HG03039 (cell line): Measurements from ENCODE around the gene RASA4B.
"Not testable (repeated sequence)": the region's sequence is repeated elsewhere in the genome, so short reads cannot be mapped to it uniquely, and the experiment has no call there.

Source experiments
- ATAC-seq: cut with Tn5 transposase; IDR thresholded peaks from one replicate; pipeline ENCODE4 v1.9.1; 2021; ENCODE audit warnings: mild to moderate bottlenecking, moderate library complexity; ENCODE audit not compliant: unreplicated experiment

Gene RASA4B

DNA sequence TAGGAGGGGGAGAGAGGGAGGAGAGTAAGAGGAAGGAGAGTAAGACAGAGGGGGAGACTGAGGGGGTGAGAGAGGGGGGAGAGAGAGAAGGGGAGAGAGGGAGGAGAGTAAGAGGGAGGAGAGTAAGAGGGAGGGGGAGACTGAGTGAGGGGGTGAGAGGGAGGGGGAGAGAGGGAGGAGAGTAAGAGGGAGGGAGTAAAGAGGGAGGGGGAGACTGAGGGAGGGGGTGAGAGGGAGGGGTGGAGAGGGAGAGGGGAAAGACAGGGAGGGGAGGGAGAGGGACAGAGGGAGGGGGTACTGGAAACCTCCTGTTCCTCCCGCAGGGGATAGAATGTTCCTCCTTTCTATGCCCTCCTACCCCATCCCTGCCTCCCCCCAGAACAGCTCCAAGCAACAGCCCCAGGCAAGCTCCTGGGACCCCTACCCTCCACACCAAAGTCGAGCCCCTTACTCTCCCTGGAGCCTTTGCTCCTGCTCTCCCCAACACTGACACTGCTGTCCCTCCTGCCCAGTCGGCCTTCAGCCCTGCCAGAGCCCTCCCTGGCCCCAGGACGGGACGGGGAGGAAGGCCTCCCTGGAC is 4.8 kb downstream of the RASA4B start:
- ATAC-seq: not testable (repeated sequence)

DNA sequence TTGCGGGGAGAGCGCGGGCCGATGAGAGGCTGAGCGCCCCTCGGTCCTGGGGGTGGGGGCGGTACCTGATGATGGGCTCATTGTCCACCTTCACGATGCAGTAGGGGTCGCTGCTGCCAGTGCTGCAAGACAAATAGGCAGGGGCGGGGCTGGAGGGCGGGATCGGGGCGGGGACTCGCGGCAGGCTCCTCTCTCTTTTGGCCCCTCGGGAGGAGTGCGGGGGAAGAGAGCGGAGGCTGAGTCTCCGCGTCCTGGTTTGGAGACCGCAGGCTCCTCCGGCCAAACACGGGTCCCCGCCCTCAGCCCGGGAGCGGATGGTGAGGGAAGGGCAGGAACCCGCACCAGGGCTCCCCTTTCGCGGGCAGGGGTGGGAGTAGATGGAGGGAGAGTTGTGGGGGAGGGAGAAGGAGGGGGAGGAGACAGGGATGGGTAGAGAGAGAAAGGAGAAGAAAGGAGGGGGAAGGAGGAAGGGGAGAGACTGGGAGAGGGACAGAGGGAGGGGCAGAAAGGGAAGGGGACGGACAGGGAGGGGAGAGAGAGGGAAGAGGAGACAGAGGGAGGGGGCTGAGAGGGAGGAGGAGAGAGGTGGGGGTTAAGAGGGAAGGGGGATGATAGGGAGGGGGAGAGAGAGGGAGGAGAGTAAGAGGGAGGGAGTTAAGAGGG is 5.6 kb downstream of the RASA4B start:
- not testable (repeated sequence) for ATAC-seq

DNA sequence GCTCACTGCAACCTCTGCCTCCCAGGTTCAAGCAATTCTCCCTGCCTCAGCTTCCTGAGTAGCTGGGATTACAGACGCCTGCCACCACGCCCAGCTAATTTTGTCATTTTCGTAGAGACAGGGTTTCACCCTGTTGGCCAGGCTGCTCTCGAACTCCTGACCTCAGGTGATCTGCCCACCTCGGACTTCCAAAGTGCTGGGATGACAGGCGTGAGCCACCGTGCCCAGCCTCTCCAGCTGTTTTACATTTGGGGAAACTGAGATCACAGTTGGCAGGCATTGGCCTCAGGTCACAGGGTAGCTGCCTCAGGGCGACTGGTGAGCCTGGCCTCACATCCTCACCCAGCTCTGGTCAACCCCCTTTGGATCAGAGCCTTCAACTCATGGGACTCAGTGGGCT is 7.0 kb downstream of the RASA4B start:
- not testable (repeated sequence) for ATAC-seq

DNA sequence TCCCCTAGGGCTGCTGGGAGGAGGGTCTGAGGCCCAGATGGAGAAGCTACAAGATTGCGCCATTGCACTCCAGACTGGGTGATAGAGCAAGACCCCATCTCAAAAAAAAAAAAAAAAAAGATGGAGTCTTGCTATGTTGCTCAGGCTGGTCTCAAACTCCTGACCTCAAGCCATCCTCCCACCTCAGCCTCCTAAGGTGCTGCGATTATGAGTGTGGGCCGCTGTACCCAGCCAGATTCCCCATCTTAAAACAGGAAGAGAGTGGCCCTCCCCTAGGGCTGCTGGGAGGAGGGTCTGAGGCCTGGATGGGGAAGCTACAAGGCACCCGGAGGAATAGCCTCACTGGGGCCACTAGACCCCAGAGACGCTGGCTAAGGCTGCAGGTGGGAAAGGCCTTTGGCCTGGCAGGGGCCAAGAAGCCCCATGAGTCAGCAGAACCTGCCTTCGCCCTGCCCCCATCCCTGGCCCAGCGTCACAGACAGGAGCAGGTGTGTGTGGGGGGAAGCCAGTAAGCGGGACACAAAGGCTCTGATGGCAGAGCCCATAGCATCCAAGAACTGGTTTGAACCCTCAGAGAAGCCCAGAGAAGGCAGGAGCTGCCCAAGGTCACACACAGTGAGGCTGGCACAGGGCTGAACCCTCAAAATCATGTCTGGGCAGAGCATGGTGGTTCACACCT is 10.0 kb downstream of the RASA4B start:
- ATAC-seq: not testable (repeated sequence)

DNA sequence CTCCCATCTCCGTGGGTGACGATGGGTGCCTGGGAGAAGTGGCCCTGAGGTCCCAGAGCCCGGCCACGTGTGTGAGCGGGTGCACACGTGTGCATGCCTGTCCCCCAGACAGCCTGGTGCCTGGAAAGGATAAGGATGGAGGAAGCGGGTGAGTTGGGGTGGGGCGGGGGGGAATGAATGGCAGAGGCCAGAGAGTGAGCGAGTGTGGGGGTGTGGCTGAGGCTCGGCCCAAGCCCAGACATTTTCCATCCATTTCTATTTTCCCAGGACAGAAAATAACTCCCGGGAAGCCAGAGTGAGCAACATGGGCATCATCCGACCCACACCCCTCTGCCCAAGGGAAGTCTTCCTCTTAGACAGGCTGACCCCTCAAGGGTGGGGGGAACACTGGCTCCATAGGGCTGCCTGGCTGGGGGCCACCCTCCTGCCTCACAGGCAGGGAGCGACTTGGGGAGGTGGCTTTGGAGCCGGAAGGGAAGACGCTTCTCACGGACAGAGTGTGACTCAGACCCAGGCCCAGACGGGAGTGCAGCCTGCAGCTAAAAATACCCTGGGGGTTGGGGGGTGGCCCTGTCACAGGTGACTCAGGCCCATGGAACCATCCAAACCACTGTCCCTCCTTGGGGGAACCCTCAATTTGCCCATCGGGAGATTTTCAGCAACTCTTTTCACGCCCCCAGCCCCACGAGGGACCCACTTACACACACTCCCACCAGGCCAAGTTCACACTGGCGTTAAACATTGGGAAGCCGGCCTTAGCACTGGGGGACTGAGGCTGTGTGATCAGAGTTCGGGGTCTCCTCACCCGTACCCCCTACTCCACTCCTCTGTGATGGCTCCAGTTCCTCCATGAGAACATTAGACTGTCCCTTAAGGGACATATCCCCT is 12.0 kb downstream of the RASA4B start:
- ATAC-seq: not testable (repeated sequence)

DNA sequence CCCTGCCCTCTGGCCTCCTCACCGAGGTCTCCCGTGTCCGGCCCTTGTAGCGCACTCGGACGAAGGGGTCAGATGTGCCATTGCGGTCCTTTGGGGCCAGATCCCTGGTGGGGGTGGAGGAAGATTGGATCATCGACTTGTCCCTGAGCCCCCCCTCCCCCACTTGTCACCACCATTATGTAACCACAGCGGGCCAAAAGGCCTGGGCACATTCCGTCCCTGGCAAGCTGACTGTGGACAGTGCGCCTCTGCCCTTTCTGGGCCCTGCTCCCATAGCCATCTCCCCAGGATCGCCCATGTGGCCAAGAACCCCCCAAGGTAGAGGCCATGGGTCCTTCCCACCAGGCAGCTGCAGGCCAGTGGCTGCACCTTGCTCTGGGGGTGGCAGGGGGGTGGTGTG is 14.4 kb downstream of the RASA4B start:
- not testable (repeated sequence) for ATAC-seq

DNA sequence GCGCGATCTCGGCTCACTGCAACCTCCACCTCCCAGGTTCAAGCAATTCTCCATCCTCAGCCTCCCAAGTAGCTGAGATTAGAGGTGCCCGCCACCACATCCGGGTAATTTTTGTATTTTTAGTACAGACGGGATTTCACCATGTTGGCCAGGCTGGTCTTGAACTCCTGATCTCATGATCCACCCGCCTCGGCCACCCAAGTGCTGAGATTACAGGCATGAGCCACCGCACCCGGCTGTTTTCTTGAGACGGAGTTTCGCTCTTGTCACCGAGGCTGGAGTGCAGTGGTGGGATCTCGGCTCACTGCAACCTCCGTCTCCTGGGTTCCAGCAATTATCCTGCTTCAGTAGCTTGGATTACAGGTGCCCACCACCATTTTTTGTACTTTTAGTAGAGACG is 19.3 kb downstream of the RASA4B start:
- not testable (repeated sequence) for ATAC-seq

DNA sequence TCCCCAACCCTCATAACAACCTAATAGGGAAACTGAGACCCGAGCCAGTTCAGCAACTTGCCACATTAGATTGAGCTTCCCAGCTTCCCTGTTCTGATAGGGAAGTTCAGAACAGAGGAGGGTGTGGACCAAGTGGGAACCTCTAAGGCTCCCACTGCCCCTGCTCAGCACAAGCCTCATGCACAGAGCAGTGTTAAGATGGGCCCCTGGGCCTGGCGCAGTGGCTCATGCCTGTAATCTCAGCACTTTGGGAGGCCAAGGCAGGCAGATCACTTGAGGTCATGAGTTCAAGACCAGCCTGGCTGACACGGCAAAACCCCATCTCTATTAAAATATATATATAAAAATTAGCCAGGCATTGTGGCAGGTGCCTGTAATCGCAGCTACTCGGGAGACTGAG is 20.3 kb downstream of the RASA4B start:
- ATAC-seq: not testable (repeated sequence)

DNA sequence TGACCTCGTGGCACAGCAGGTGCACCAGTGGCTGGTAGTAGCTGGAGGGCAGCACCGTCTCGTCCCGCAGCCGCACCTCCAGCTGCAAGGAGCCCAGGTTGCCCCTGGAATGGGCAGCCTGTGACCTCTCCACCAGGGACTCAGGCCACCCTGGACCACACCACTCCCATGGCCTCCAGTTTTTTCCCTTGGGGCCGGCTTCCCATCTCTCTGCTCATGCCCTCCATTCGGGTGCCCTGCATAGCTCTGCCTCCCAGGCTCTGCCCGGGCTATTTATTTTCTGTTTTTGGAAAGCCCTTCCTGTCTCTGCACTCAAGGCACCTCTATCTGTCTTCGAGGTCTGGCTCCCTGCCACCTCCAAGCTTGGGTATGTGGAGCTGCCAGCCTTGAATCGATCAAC is 20.7 kb downstream of the RASA4B start:
- not testable (repeated sequence) for ATAC-seq

DNA sequence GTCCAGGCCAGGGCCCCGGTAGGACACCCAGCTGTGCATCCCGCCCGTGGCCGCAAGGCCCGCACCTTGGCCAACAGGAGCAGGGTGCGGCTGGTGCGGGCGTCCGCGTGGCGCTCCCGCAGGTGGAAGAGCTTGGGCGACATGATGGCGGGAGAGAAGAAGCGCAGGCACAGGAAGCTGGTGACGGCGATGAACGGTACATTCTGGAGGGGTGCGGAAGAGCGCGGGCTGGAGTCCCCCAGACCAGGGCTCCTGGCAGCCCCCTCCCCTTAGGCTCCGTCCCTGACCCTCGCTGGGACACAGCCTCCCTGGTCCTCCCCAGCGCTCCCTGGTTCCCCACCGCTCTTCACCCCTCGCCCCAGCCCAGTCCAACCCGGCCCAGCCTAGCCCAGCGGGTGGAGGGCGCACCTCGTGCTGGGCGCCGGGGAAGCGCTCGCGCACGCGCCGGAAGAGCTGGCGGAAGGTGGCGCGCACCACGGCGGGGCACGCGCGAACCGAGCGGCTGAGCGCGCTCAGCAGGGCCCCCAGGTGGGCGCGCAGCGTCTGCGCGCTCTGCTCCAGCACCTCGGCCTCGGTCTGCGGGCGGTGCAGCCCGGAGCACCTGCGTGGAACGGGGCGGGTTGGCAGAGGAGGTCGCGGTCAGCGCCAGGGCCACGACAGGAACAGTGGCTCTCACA is 23.0 kb downstream of the RASA4B start:
- peak; percentile 47 for ATAC-seq

DNA sequence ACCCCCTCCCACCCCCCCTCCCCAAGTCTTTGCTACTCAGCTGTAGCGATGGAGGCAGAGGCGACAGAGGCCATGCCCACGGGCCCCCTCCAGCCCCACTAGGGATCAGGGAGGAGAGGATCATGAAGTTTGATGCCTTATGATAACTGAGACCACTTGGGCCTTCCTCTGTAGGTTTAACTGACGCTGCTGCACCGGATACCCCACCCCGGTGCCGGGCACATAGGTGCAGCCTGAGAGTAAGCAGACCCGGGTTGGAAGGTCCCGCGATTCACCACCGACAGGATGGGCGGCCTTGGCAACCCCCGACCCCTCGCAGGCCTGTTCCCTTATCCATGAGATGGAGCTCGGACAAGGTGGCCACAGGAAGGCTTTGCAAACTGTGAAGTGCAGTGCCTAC is 23.6 kb downstream of the RASA4B start:
- ATAC-seq: not testable (repeated sequence)

DNA sequence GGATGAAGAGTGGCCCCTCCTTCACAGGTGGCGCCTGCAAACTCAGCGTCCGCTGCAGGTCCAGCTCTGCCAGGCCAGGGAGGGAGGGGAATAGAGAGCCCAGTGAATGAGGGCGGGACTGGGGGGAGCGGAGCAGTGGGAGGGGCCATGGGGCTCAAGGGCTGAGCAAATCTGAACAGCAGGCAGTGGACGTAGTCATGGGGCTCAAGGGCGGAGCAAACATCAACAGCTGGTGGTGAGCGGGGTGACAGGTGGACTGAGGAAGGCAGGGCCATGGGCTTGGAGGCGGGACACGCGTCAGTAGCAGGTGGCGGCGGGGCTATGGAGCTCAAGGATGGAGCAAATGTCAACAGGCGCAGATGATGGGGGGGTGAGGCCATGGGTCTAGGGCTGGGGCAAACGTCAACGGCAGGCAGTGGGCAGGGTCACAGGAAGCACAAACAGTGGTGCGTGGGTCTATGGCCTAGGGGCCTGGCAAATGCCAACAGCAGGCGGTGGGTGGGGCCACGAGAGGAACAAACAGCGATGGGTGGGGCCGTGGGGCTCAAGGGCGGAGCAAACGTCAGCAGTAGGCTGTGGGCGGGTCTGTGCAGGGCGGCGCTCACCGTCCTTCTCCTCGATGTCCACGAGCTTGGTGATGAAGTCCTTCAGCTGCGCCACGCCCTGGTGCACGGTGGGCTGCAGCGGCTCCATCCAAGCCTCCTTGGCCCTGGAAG is 24.2 kb downstream of the RASA4B start:
- not testable (repeated sequence) for ATAC-seq

DNA sequence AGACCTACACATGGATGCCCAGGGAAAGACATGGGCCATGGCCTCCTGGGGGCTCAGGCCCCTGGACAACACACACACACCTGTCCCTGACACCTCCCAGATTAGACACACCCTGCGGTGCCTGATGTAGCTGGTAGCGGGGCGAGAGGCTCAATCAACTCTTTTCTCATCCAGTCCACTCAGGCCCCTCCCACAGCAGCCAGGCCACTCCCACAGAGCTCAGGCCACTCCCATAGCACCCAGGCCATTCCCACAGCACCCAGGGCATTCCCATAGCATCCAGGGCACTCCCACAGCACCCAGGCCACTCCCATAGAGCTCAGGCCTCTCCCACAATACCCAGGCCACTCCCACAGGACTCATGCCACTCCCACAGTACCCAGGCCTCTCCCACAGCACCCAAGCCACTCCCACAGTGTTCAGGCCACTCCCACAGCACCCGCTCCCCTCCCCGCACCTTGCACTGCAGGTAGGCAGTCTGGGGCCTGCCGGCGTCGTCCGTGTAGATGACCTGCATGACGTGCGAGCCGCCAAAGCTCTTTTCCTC is 27.0 kb downstream of the RASA4B start:
- ATAC-seq: not testable (repeated sequence)

DNA sequence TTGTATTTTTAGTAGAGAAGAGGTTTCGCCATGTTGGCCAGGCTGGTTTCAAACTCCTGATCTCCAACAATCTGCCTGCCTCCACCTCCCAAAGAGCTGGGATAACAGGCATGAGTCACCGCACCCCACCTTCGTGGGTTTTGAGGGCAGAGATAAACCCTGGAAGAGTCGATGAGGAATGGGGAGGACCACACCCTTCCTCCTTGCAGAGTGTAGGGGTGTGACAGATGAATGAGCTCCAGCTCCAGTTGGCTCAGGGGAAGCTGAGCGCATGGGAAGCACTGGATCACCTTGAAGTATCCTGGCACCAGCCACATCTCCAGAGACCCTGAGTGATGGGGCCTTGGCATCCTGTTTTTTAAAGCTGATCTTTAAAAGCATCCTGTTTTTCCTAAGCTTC is 33.3 kb downstream of the RASA4B start:
- ATAC-seq: not testable (repeated sequence)

DNA sequence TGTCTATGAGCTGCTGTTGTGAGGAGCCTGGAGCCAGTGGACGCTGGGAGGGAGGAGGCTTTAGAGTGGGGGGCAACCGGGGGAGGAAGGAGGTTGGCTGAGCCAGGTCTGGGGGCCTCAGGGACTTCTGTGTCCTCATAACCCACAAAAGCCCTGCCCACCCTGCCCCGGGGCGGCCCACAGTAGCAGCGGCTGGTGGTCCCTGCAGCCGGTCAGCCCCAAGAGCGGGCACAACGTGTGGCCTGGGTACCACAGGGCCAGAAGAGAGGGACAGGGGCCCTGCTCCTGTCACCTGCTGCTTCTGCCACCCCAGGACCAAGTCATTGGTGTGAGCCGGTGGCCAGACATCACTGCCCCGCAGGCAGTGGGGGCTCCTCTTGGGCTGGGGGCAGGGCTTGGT is 35.6 kb downstream of the RASA4B start:
- not testable (repeated sequence) for ATAC-seq

DNA sequence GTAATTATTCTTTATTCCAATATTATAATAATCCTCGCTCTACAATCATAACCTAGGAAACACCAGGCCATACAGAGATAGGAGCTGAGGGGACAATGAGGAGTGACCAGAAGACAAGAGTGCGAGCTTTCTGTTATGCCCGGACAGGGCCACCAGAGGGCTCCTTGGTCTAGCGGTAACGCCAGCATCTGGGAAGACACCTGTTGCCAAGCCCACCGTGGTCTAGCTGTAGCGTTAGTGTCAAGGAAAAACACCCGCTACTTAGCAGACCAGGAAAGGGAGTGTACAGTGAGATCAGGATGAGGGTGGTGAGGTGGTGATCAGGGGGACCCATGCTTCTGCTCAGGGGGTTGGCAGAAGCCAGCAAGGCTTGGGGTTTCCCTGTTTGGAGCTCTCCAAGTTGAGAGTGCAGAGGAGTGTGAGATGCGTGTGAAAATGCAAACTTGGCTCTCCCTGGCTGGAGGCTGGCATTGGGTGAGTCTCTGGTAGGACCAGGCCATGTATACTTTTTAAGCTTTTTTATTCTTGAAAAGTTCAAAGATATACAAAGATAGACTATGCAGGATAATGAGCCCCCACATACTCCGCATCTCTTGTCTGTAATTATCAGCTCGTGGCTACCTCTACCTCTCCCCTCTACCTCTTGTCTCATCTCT is 37.5 kb downstream of the RASA4B start:
- not testable (repeated sequence) for ATAC-seq

DNA sequence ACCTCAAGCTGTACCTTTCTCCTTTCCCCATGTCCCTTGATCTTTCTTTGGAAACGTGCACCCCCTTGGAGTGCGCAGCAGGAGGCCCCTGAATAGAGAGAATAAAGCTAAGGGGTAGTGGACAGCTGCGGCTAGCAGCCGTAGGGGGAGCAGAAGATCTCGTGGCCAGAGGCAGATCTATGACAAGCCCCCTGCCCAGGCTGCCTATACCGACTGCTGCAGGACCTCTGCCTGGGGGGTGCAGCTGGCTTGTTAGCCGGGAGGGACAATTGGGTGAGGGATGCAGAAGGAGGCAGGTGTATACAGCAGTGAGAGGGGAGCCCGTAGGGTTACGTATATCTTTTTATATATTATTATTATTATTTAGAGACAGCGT is 38.4 kb downstream of the RASA4B start:
- peak; percentile 30 for ATAC-seq

DNA sequence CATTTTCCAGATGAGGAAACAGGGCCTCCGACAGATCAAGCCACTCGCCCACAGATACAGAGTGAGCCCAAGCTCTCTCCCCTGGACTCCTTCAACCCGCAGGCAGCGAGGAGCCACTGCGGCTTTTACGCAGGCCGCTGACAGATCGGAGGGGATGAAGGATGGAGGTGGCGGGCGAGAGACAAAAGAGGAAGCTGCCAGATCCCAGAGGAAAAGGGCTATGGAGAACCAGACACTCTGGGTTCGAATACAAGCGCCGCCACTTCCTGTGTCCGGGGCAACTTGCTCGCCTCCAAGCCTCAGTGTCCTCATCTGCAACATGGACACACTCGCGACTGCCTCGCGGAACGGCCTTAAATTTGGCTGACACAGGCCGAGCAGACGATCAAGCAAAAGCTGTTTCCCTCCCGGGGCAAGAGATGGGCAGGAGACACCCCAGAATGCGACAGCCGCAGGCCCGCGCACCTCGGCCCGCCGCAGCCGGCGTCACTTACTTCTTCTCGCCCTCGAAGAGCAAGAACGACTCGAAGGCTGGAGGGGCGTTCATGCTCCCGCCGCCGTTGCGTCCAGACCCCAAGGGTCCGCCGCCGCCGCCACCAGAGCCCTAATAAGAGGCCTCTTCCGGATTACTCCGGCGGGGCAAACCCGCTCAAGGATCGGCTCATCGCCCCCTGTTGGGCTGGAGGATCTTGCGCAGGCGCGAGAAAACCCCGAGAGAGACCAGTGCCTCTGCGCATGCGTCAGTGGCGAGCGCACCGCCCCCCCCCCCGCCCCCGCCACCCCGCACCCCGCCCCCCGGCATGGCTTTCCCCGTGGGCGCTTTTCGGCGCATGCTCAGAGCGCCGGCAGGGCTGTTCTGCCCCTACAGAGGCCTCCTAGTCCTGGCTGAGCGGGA is 39.0 kb downstream of the RASA4B start, which contains the start of gene POLR2J:
POLR2J (minus strand) TSS at position 609 of the 895 bp plus-strand sequence; CDS start at position 547, 62 bp downstream.
- peak; percentile 67 for ATAC-seq
